IMR-90 (cell line): ENCODE measurements around the gene EYS. TPM values are rescaled to one million over a fixed set of nuclear protein-coding genes. Genes with fewer than 3 reads are reported as not detected.

ENCODE experiments used
- ATAC-seq: fragments of 200-7000 bp; cut with Tn5 transposase; 2 replicates; pipeline ENCODE4 v1.9.1; 2020; ENCODE audit warnings: low read depth, mild to moderate bottlenecking, moderate library complexity
- BruUV-seq: library from RNA; stranded (reverse); fragments of 400-500 nt; replicated peaks from 2 replicates; lab custom pipeline; 2021; lab: Mats Ljungman, UMichigan
- CTCF ChIA-PET: fragments of 300-600 bp; formaldehyde crosslinking; extraction: SDS; loops from one replicate; lab custom pipeline; 2021; ENCODE audit warnings: antibody characterized with exemption; lab: Yijun Ruan, JAX
- POLR2A ChIA-PET: fragments of 300-600 bp; sonication (Branson Sonifier 250); formaldehyde crosslinking; loops from one replicate; lab custom pipeline; 2022; ENCODE audit warnings: antibody characterized with exemption; ENCODE audit not compliant: unreplicated experiment; lab: Charles Lee
- DNase-seq: peaks from one replicate; pipeline ENCODE4 v3.0.0; 2013
- H2AFZ ChIP-seq: replicated peaks from 2 replicates; pipeline ENCODE3; 2013; ENCODE audit warnings: low read length, mild to moderate bottlenecking; ENCODE audit not compliant: poor library complexity
- H2AK5ac ChIP-seq: 2 replicates; pipeline ENCODE4 v1.6.1; 2013; ENCODE audit warnings: low read depth, low read length, inconsistent platforms
- H2AK9ac ChIP-seq: replicated peaks from 2 replicates; pipeline ENCODE3; 2013; ENCODE audit warnings: mild to moderate bottlenecking, low read depth, low read length, moderate library complexity; ENCODE audit not compliant: poor library complexity
- H2BK120ac ChIP-seq: 2 replicates; pipeline ENCODE4 v1.6.1; 2013; ENCODE audit warnings: low read depth, low read length, inconsistent platforms
- H2BK15ac ChIP-seq: 3 replicates; pipeline ENCODE4 v1.6.1; 2013; ENCODE audit warnings: low read depth, low read length, inconsistent platforms
- H2BK20ac ChIP-seq: 2 replicates; pipeline ENCODE4 v1.6.1; 2013; ENCODE audit warnings: low read depth, mild to moderate bottlenecking, inconsistent platforms, low read length, moderate library complexity
- H2BK5ac ChIP-seq: 2 replicates; pipeline ENCODE4 v1.6.1; 2013; ENCODE audit warnings: mild to moderate bottlenecking, low read depth, low read length, inconsistent platforms; ENCODE audit not compliant: poor library complexity, severe bottlenecking
- H3K14ac ChIP-seq: replicated peaks from 2 replicates; pipeline ENCODE4 v1.6.1; 2013; ENCODE audit warnings: low read depth, low read length, inconsistent platforms
- H3K18ac ChIP-seq: 2 replicates; pipeline ENCODE4 v1.6.1; 2013; ENCODE audit warnings: low read depth, low read length, control low read depth
- H3K23ac ChIP-seq: 2 replicates; pipeline ENCODE4 v1.6.1; 2013; ENCODE audit warnings: low read depth, low read length, inconsistent platforms
- H3K27ac ChIP-seq: 2 replicates; pipeline ENCODE4 v1.5.1; 2013; ENCODE audit warnings: mild to moderate bottlenecking, control low read depth, low read length; ENCODE audit not compliant: insufficient read depth
- H3K27me3 ChIP-seq: 2 replicates; pipeline ENCODE4 v1.6.1; 2013; ENCODE audit warnings: low read length; ENCODE audit not compliant: control insufficient read depth, insufficient read depth
- H3K36me3 ChIP-seq: 2 replicates; pipeline ENCODE4 v1.6.1; 2013; ENCODE audit warnings: low read length, mixed read lengths; ENCODE audit not compliant: control insufficient read depth, insufficient read depth
- H3K4ac ChIP-seq: 2 replicates; pipeline ENCODE4 v1.6.1; 2013; ENCODE audit warnings: low read depth, low read length, inconsistent platforms
- H3K4me1 ChIP-seq: 2 replicates; pipeline ENCODE4 v1.6.1; 2013; ENCODE audit warnings: low read length, mixed read lengths; ENCODE audit not compliant: control insufficient read depth, insufficient read depth
- H3K4me2 ChIP-seq: 2 replicates; pipeline ENCODE4 v1.6.1; 2013; ENCODE audit warnings: low read depth, mild to moderate bottlenecking, control low read depth, low read length, moderate library complexity
- H3K4me3 ChIP-seq: 2 replicates; pipeline ENCODE4 v1.5.1; 2013; ENCODE audit warnings: low read depth, mild to moderate bottlenecking, control low read depth, low read length, moderate library complexity; ENCODE audit not compliant: insufficient read depth
- H3K56ac ChIP-seq: 2 replicates; pipeline ENCODE4 v1.6.1; 2013; ENCODE audit warnings: low read length, inconsistent platforms; ENCODE audit not compliant: insufficient read depth; ENCODE audit errors: extremely low read depth
- H3K79me1 ChIP-seq, 2 experiments: 2 replicates each; pipeline ENCODE4 v1.6.1; 2013; ENCODE audit warnings: low read length in 2 of 2, inconsistent platforms in 1 of 2, low read depth in 1 of 2
- H3K9ac ChIP-seq: 2 replicates; pipeline ENCODE4 v1.6.1; 2013; ENCODE audit warnings: low read depth, low read length, control low read depth
- H3K9me1 ChIP-seq: 2 replicates; pipeline ENCODE4 v1.6.1; 2013; ENCODE audit warnings: low read length, inconsistent platforms; ENCODE audit not compliant: insufficient read depth
- H3K9me3 ChIP-seq: 2 replicates; pipeline ENCODE4 v1.6.1; 2013; ENCODE audit warnings: low read length; ENCODE audit not compliant: control insufficient read depth, insufficient read depth
- H4K20me1 ChIP-seq: 2 replicates; pipeline ENCODE4 v1.6.1; 2013; ENCODE audit warnings: low read length, inconsistent platforms; ENCODE audit not compliant: insufficient read depth
- H4K5ac ChIP-seq: 2 replicates; pipeline ENCODE4 v1.6.1; 2013; ENCODE audit warnings: mild to moderate bottlenecking, low read depth, low read length, control low read depth
- H4K8ac ChIP-seq, 2 experiments: 2 replicates each; pipeline ENCODE4 v1.6.1; 2013; ENCODE audit warnings: low read depth in 2 of 2, low read length in 2 of 2, control low read depth in 1 of 2, inconsistent platforms in 1 of 2
- H4K91ac ChIP-seq: 2 replicates; pipeline ENCODE4 v1.6.1; 2013; ENCODE audit warnings: low read depth, low read length, inconsistent platforms; ENCODE audit not compliant: insufficient read depth
- CHD1 ChIP-seq: IDR thresholded peaks from 2 replicates; pipeline ENCODE4 v1.6.1; 2012; ENCODE audit warnings: low read depth, low read length, improper control_type of control experiment
- CTCF ChIP-seq: conservative IDR thresholded peaks from 2 replicates; pipeline ENCODE4 v1.5.1; 2012; ENCODE audit warnings: mild to moderate bottlenecking, low read depth, low read length, improper control_type of control experiment
- WGBS, 2 experiments: methylation state at CpG; one replicate each; pipeline versions ENCODE4 v1.1.5 to v1.1.7; 2013; ENCODE audit warnings: missing lambda C conversion rate in 2 of 2; ENCODE audit not compliant: insufficient read length in 1 of 2; ENCODE audit errors: extremely low coverage in 2 of 2; 5-methylcytosine and 5-hydroxymethylcytosine counted together
- dilution Hi-C: fragments of 300-500 bp; cut with HindIII; formaldehyde crosslinking; loops from one replicate; pipeline ENCODE4 v1.14.3; 2018; ENCODE audit warnings: low sequenced_read_pairs; ENCODE audit not compliant: unreplicated experiment
- in situ Hi-C: fragments of 300-500 bp; cut with MboI; formaldehyde crosslinking; loops from 3 replicates; pipeline ENCODE4 v1.14.3; 2019; ENCODE audit warnings: low sequenced_read_pairs, inconsistent platforms, mixed read lengths
- intact Hi-C: fragments of 100-400 bp; cut with micrococcal nuclease; formaldehyde crosslinking; loops from 2 replicates; pipeline ENCODE4 v1.10.0; 2022
- polyA plus RNA-seq, 3 experiments: library from polyadenylated mRNA; depleted of rRNA; stranded (reverse); fragments of >200 nt; gene quantifications; 2 replicates each; pipeline ENCODE4 v1.2.3, GENCODE V29; 2012; ENCODE audit warnings: low replicate concordance in 1 of 3
- total RNA-seq: library from RNA; depleted of rRNA; stranded (reverse); fragments of >200 nt; gene quantifications from 2 replicates; pipeline ENCODE4 v1.2.3, GENCODE V29; 2012

Gene EYS
- total and polyA plus RNA-seq, 2 of the 4 experiments (the other 2 are of a cell fraction), result under 0.01 TPM; not detected in 1

DNA sequence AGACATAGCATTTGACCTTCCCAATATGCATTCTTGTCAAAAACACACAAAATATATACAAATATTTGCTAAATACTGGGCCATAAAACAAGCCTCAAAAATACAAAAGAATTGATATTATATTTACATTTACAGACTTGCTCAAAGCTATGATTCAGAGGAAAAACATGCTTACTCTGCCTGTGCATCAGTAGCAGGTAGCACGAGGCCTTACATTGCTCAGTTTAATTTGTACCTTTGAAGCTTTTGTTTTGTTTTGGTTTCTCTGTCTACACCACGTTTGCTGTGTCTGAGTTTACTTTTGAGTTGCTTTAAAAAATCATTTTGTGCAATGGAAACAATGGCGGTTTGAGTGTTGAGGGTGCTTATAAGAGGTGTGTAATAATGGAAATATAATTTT is 1972.1 kb downstream of the EYS start:
- H3K23ac ChIP-seq, result no peak overlapping the region
- H3K36me3 ChIP-seq, result no peaks in the 10 kb centered on the region
- H3K27me3 ChIP-seq, result no peaks in the 10 kb centered on the region
- no peaks in the 10 kb centered on the region for H3K79me1 ChIP-seq
- no peak overlapping the region for H2AFZ ChIP-seq
- no peak overlapping the region for H2BK5ac ChIP-seq
- no peak overlapping the region for H2AK5ac ChIP-seq
- H4K91ac ChIP-seq, result no peak overlapping the region
- H2BK15ac ChIP-seq, result no peak overlapping the region
- 0 out of 2 replicates have a peak, but pooled peaks cover 4% of the 10 kb centered on the region for H3K9me1 ChIP-seq
- no peak overlapping the region for H3K4me2 ChIP-seq
- H4K20me1 ChIP-seq, result no peaks in the 10 kb centered on the region
- no peak overlapping the region for H3K18ac ChIP-seq
- POLR2A ChIA-PET, result no interaction called here
- H2BK20ac ChIP-seq, result no peak overlapping the region
- CTCF ChIA-PET, result interaction anchor here (0.7 kb wide), 1 partner anchor 291 kb away, joined by 3 read pairs; no protein-coding TSS in a partner anchor
- peaks cover 2% of the 10 kb centered on the region; the same call in 1 of the 2 replicates for H3K4me1 ChIP-seq
- no CpG with 5 or more reads among the region's 3 CpGs for WGBS, 2 experiments
- no TSS peak for BruUV-seq
- no peak for TF ChIP-seq CHD1
- TF ChIP-seq CTCF, result no peak
- H3K4ac ChIP-seq, result no peak overlapping the region
- H2BK120ac ChIP-seq, result no peak overlapping the region
- no peak overlapping the region for H3K14ac ChIP-seq
- no peak for ATAC-seq
- H4K8ac ChIP-seq, result no peak overlapping the region
- H2AK9ac ChIP-seq, result no peak overlapping the region
- no peak overlapping the region for H3K9ac ChIP-seq
- DNase-seq, result no peak
- H3K27ac ChIP-seq, result no peak overlapping the region
- intact Hi-C loops, result no loop called here
- dilution Hi-C loops, result no loop called here
- in situ Hi-C loops, result no loop called here
- no peaks in the 10 kb centered on the region for H3K9me3 ChIP-seq
- H4K5ac ChIP-seq, result no peak overlapping the region
- H3K56ac ChIP-seq, result no peak overlapping the region
- H3K4me3 ChIP-seq, result no peak overlapping the region
